Stomach (tissue), 9 donors: Measurements from ENCODE around the gene ASB7. TPM values are rescaled to one million over a fixed set of nuclear protein-coding genes. Genes with fewer than 3 reads are reported as not detected.
"Not testable (repeated sequence)": the region's sequence is repeated elsewhere in the genome, so short reads cannot be mapped to it uniquely, and the experiment has no call there.

ENCODE experiments used
- DNase-seq, 2 donors: peaks; one replicate each; pipeline versions ENCODE4 v3.0.0 to v3.0.0-alpha.2; 2013 to 2019
- H3K27ac ChIP-seq, 5 donors: fragments of 200-600 bp in 4 of 5; sonication (generic) in 4 of 5; one replicate each; pipeline ENCODE4 v1.5.1; 2013 to 2019; ENCODE audit warnings: mild to moderate bottlenecking in 1 of 5, moderate library complexity in 1 of 5
- H3K27me3 ChIP-seq, 3 donors: fragments of 200-600 bp; sonication (generic); one replicate each; pipeline ENCODE4 v1.5.1; 2017 to 2019; ENCODE audit warnings: mixed run types in 1 of 3
- H3K36me3 ChIP-seq, 4 donors: fragments of 200-600 bp; sonication (generic); 1 replicate in 3 of 4; 2 replicates in 1 of 4; pipeline ENCODE4 v1.5.1; 2016 to 2019
- H3K4me1 ChIP-seq, 4 donors: fragments of 200-600 bp; sonication (generic); one replicate each; pipeline ENCODE4 v1.5.1; 2016 to 2019
- H3K4me3 ChIP-seq, 4 donors: fragments of 200-600 bp; sonication (generic) in 3 of 4; one replicate each; pipeline ENCODE4 v1.5.1; 2016 to 2019; ENCODE audit warnings: mild to moderate bottlenecking in 1 of 4
- H3K9me3 ChIP-seq, 4 donors: fragments of 200-600 bp; sonication (generic); one replicate each; pipeline ENCODE4 v1.5.1; 2016 to 2019
- EP300 ChIP-seq: sonication (generic); formaldehyde crosslinking; IDR thresholded peaks from one replicate; pipeline ENCODE4 v1.6.1; 2017; ENCODE audit warnings: antibody characterized with exemption
- POLR2A ChIP-seq, 4 donors: fragments of 450-650 bp; IDR thresholded peaks; one replicate each; pipeline ENCODE4 v1.6.1; 2016; ENCODE audit warnings: antibody characterized with exemption in 4 of 4, control low read depth in 2 of 4, mild to moderate bottlenecking in 1 of 4, moderate library complexity in 1 of 4
- POLR2AphosphoS5 ChIP-seq, 3 donors: sonication (generic); formaldehyde crosslinking; IDR thresholded peaks; one replicate each; pipeline ENCODE4 v1.6.1; 2016; ENCODE audit warnings: antibody characterized with exemption in 3 of 3
- WGBS, 5 donors: extraction: QIAGEN DNeasy Blood & Tissue Kit in 3 of 5; methylation state at CpG; one replicate each; pipeline versions ENCODE4 v1.1.5 to v1.1.7; 2013 to 2018; 5-methylcytosine and 5-hydroxymethylcytosine counted together
- intact Hi-C: fragments of 100-400 bp; cut with DNase I; formaldehyde crosslinking; loops from one replicate; pipeline ENCODE4 v1.15.1; 2023; ENCODE audit warnings: low total_unique reads
- polyA plus RNA-seq, 3 donors: library from polyadenylated mRNA; stranded (reverse); fragments of 200-250 nt; gene quantifications; one replicate each; pipeline ENCODE4 v1.2.3, GENCODE V29; 2013
- total RNA-seq, 5 donors: library from RNA; depleted of rRNA; stranded (reverse); fragments of >200 nt; gene quantifications; one replicate each; pipeline versions ENCODE4 v1.1.0 to v1.2.3, GENCODE V29; 2014 to 2016
- TF ChIP-seq, protein P1 (sequence below), 7 experiments: fragments of 450-650 bp in 4 of 7; fragments of 200-600 bp in 3 of 7; sonication (generic) in 3 of 7; IDR thresholded peaks; one replicate each; pipeline ENCODE4 v1.5.1; 2016 to 2019; ENCODE audit warnings: antibody characterized with exemption in 7 of 7, control low read depth in 2 of 7, mild to moderate bottlenecking in 1 of 7
- donor health status: healthy with polysubstance abuse.
- donor health status: Bipolar disorder and iron deficiency.
- donor health status: healthy.

The ASB7 gene
- total and polyA plus RNA-seq, 8 donors, result 2.8 to 73.9 (median 10.9) TPM

DNA sequence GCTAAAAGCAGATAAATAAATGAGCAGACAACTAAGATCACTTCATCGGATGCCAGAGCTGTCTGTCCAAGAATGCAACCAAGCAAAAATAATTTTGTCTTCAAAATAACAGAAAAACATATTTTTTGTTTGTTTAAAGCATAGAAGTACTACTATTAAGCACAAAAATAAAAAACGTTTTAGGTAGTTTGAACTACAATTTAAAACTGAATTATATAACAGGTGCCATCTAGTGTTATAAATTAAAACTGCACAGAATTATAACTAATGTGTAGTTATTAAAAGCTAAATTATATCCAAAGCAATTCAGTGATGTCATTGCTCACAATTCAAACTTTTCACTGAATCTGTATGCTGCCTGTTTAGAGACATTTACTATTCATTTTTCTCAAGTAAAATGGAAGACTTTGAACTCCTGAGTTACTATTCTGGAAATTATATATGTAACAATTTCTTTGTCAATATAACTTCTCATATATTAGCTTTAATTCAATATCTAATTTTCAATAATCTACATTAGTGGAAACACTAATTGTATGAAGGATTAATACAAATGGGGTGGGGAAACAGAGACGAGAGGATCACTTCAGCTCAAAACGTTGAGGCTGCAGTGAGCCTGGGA lies 29.9 kb upstream of the ASB7 start:
- intact Hi-C loops, result no loop called here
- no peaks in the 10 kb centered on the region for H3K27me3 ChIP-seq
- no peaks in the 10 kb centered on the region for H3K9me3 ChIP-seq
- WGBS, 5 donors, result 57 to 69% (median 67%) methylated on average over 4 of the region's 4 CpGs
- TF ChIP-seq, protein P1, sequence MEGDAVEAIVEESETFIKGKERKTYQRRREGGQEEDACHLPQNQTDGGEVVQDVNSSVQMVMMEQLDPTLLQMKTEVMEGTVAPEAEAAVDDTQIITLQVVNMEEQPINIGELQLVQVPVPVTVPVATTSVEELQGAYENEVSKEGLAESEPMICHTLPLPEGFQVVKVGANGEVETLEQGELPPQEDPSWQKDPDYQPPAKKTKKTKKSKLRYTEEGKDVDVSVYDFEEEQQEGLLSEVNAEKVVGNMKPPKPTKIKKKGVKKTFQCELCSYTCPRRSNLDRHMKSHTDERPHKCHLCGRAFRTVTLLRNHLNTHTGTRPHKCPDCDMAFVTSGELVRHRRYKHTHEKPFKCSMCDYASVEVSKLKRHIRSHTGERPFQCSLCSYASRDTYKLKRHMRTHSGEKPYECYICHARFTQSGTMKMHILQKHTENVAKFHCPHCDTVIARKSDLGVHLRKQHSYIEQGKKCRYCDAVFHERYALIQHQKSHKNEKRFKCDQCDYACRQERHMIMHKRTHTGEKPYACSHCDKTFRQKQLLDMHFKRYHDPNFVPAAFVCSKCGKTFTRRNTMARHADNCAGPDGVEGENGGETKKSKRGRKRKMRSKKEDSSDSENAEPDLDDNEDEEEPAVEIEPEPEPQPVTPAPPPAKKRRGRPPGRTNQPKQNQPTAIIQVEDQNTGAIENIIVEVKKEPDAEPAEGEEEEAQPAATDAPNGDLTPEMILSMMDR (IDR thresholded peaks at IDR 0.05), result peak in 4 of 7 experiments; percentile 34 to 53 (median 46)
- TF ChIP-seq EP300, result no peak
- no peak for TF ChIP-seq POLR2AphosphoS5 (IDR thresholded peaks at IDR 0.05)
- TF ChIP-seq POLR2A (IDR thresholded peaks at IDR 0.05), result no peak
- H3K4me3 ChIP-seq, result no peak overlapping the region
- no peak overlapping the region for H3K27ac ChIP-seq
- H3K36me3 ChIP-seq, result peaks cover 14 to 59% (median 52%) of the 10 kb centered on the region in 4 donors
- DNase-seq, result peak in 1 of 2 donors; percentile 46
- H3K4me1 ChIP-seq, result peaks cover 0 to 7% (median 0%) of the 10 kb centered on the region in 4 donors

DNA sequence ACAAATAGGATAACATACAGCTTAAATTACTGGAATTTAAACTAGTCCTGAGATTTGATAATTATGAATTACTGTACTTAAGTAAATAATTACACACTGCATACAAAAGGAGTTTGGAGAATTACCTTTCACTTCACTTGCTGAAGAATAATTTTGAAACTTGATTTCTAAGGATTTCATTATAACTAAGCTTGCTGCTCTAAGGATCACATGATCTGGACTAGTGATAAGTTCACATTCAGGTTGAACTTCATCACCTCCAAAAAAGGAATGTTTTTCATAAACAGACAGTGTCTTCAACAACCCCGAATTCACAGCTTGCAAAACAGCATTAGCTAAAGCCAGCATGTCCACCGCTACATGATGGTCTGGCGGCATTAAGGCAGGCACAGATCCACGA lies 28.9 kb upstream of the ASB7 start:
- Histone ChIP-seq H3K27ac (no peak overlapping the region), H3K27me3 (no peaks in the 10 kb centered on the region), H3K4me3 (no peak overlapping the region), H3K4me1 (peaks cover 0 to 7% (median 0%) of the 10 kb centered on the region in 4 donors), H3K9me3 (no peaks in the 10 kb centered on the region), H3K36me3 (peaks cover 14 to 53% (median 46%) of the 10 kb centered on the region in 4 donors)
- DNase-seq, result no peak
- WGBS, 5 donors, result 85 to 95% (median 93%) methylated on average over 4 of the region's 4 CpGs
- TF ChIP-seq POLR2AphosphoS5 (IDR thresholded peaks at IDR 0.05) (no peak), POLR2A (IDR thresholded peaks at IDR 0.05) (no peak), EP300 (no peak)
- TF ChIP-seq, protein P1 (IDR thresholded peaks at IDR 0.05), result no peak
- intact Hi-C loops, result no loop called here

DNA sequence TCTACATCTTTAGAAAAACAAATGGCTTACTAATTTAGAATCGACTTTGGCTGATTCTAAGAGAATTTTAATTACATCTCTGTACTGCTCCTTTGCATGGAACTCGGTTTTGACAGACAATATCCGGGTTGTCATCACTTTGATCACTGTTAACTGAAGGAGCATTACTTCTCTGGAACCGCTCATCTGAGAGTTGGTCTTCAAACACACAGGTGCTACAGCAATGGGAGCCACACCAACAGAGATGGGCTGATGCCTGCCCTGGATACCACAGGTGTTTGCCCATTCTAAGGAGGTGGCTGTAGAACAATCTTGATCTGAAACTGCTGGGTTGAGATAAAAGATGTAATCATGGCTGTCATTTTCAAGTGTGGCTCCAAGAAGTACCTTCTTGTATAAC lies 22.0 kb upstream of the ASB7 start:
- intact Hi-C loops, result no loop called here
- Histone ChIP-seq H3K27ac (no peak overlapping the region), H3K4me3 (no peak overlapping the region), H3K4me1 (peaks cover 0 to 14% (median 0%) of the 10 kb centered on the region in 4 donors), H3K36me3 (peaks cover 0 to 5% (median 2%) of the 10 kb centered on the region in 4 donors), H3K9me3 (no peaks in the 10 kb centered on the region), H3K27me3 (no peaks in the 10 kb centered on the region)
- DNase-seq, result no peak
- TF ChIP-seq, protein P1 (IDR thresholded peaks at IDR 0.05), result no peak
- TF ChIP-seq EP300, result no peak
- whole genome bisulfite sequencing, 5 donors, result 89 to 97% (median 92%) methylated on average over 4 of the region's 4 CpGs

DNA sequence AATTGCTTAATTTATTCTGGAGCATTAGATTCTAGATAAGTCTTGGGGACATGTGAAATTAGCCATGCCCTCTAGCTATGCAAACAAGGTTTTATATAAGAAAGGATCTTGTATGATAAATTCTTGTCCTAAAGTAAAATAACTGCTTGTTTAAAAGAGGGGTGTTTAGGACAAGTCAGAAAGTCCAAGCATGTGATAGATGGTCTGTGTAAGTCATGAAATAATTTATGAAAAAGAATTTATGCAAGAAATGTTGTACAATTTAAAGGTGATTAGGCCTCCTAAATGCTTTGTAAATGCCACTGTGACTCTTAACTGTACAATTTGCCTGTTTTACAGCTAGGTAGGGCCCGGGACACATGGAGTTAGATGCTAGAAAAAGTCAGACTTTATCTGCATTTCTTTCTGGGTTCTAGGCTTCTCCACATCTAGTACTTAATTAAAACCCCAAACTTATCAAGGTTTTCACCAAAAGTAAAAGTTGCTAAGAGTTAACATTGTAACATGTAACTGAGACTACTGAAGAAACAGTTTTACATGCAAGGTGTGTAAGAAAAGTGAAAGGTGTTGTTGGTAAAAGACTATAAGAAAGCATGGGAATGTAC lies 13.6 kb upstream of the ASB7 start:
- Histone ChIP-seq H3K9me3 (peaks cover 0 to 13% (median 3%) of the 10 kb centered on the region in 4 donors), H3K27me3 (no peaks in the 10 kb centered on the region), H3K36me3 (peaks cover 0 to 5% (median 0%) of the 10 kb centered on the region in 4 donors), H3K4me1 (peaks cover 0 to 5% (median 0%) of the 10 kb centered on the region in 4 donors), H3K27ac (no peak overlapping the region), H3K4me3 (no peak overlapping the region)
- WGBS, 5 donors, result 59 to 97% (median 89%) methylated on average over 1 of the region's 1 CpG
- TF ChIP-seq POLR2AphosphoS5 (IDR thresholded peaks at IDR 0.05) (no peak), POLR2A (IDR thresholded peaks at IDR 0.05) (no peak), EP300 (no peak)
- TF ChIP-seq, protein P1 (IDR thresholded peaks at IDR 0.05), result no peak
- intact Hi-C loops, result no loop called here
- DNase-seq, result no peak

DNA sequence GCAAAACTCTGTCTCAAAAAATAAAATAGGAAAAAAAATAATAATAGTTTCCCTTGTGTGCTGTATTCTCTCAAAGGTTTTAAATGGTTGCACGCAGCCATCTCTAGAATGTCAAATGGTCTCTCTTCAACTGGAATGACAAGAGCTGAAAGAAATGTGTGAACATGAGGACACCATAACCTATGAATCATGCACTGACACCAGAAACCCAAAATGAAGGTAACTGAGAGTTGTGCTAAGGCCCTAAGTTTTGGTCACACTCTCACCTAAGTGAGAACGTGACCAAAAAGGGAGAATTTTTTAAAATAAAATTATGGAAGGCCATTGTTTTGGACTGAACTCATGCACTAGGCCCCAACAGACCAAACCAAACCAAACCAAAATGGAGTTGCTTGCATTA lies 11.2 kb upstream of the ASB7 start:
- peaks cover 0 to 13% (median 3%) of the 10 kb centered on the region in 4 donors for H3K9me3 ChIP-seq
- DNase-seq, H3K4me1 ChIP-seq, intact Hi-C loops, H3K36me3 ChIP-seq, H3K27ac ChIP-seq, H3K27me3 ChIP-seq, H3K4me3 ChIP-seq: not testable (repeated sequence)
- 90 to 94% (median 93%) methylated on average over 2 of the region's 2 CpGs for WGBS, 5 donors
